Stimulated activated CD8-positive, alpha-beta memory T cell treated with anti-CD3 and anti-CD28 coated beads, Interleukin-4, amount 100 ng/mL, for 1 hour (primary cell): ENCODE measurements around the gene MAMDC2.
"Not testable (repeated sequence)": the region's sequence is repeated elsewhere in the genome, so short reads cannot be mapped to it uniquely, and the experiment has no call there.

Experiments used
- DNase-seq, 2 donors: peaks; one replicate each; pipeline ENCODE4 v3.0.0-alpha.2; 2020; ENCODE audit warnings: low read depth in 2 of 2, low spot score in 1 of 2

Gene MAMDC2

DNA sequence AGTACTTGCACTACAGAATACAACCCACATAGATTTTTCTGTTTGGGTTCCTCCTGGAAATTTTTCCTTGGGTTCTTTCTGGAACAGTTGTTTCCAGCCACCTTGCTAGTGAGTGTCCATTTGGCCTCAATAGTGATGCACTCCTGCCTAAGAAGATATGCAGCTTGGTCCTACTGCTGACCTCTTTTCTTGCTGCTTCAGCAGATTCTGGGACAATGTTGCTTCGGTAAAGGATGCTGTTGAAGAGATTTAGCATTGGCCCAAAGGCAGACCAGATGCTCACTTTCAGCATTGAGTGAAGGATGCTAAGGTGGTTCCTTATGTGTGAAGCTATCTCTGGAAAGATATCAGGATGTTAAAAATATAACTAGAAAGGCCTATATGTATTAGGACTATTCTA lies 128.9 kb downstream of the MAMDC2 start:
- no peak for DNase-seq

GRCh38 chr9:70177121-70177520 lies 133.5 kb downstream of the MAMDC2 start:
- no peak for DNase-seq

GRCh38 chr9:70192707-70193106 lies 149.1 kb downstream of the MAMDC2 start:
- DNase-seq = no peak

DNA sequence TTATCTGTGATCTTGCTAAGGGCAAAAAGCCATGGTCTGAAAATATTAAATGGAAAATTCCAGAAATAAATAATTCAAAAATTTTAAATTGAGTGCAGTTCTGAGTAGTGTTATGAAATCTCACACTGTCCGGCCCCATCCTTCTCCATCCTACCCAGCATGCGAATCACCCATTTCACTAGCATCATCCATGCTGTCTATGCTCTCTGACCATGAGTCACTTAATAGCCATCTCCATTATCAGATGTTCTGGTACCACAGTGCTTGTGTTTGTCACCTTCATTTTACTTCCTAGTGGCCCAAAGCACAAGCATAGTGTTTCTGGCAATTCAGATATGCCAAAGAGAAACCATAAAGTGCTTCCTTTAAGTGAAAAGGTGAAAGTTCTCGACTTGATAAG lies 151.8 kb downstream of the MAMDC2 start:
- DNase-seq = no peak

DNA sequence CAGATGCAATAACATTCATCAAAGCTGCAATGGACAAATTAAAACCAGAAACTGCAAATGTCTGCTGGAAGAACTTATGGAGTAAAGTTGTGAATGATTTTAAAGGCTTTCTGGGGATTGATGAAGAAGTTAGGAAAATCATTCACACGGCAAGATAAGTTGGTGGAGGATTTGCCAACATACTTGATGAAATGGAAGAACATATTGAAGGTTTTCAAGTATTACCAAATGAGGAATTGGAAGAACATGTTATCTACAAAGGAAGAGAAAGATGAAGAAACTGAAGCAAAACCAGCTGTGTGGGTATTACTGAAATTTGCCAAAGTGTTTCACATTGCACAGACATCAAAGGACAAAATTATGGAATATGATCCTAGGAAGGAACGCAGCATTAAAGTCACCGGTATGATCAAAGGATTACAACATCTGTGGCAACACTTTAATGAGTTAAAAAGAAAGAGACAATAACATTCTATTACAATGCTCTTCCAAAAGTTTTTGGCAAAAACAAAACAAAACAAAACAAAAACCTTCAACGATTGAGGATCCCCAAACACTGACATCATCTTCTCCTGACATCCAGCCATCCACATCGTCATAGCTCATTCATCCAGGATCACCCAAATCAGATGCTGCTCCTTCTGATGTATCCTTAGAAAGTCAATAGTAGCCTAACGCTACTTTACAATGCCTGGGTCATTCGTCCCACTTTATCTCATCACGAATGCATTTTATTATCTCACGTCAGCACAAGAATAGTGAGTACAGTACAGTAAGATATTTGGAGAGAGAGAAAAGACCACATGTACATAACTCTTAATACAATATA lies 153.8 kb downstream of the MAMDC2 start:
- no peak for DNase-seq

DNA sequence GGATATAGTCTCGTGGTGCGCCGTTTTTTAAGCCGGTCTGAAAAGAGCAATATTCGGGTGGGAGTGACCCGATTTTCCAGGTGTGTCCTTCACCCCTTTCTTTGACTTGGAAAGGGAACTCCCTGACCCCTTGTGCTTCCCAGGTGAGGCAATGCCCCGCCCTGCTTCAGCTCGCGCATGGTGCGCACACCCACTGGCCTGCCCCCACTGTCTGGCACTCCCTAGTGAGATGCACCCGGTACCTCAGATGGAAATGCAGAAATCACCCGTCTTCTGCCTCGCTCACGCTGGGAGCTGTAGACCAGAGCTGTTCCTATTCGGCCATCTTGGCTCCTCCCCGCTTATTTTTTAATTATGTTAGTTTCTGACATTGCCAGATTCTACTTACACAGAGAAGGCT lies 161.1 kb downstream of the MAMDC2 start:
- not testable (repeated sequence) for DNase-seq

GRCh38 chr9:70205366-70206020 lies 161.8 kb downstream of the MAMDC2 start:
- no peak for DNase-seq

DNA sequence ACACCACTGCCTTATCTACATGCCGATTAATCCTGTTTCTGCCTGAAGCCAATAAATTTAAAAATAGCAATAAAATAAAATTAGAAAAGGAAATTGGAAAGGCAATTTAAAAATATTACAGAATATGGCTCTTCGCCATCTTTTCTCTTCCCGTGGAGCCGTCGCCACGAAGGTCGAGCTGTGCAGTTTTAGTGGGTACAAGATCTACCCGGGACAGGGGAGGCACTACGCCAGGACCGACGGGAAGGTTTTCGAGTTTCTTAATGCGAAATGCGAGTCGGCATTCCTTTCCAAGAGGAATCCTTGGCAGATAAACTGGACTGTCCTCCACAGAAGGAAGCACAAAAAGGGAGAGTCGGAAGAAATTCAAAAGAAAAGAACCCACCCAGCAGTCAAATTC lies 173.4 kb downstream of the MAMDC2 start:
- DNase-seq = no peak

DNA sequence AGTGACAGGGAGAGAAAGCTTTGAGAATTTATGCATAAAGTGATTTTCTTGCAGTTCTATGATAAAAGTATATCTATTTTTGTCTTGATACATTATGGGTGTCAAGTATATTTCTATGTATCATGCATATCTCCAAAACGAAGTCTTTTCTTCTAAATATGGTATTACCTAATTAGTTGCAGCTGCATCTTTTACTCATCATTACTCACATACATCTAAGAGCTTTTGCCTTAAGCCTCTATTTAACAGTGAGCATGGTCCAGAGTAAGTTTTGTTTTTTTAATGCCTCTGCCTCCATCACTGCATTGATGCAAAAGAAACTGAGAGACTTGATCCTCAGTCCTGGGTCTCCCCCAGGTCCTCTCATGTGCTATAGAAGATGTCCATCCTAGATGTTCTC lies 175.1 kb downstream of the MAMDC2 start:
- DNase-seq = no peak

DNA sequence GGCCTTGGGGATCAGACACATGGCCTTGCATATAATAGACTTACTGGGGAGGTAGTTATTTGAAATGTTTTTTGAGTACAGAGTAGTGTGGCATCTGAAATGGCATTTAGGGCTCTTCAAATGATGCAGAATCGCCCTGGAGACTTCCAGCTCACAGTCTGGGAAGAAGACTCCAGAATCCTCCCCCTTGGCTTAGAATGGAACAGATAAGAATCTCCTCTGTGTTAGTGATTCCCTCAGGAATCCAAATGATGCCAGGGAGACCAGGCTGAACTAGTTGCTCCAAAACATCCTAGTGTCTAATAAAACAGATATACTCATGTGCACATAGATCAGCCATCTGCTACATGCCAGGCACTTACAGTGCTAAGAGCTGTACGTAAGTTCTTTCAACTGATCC lies 176.6 kb downstream of the MAMDC2 start:
- no peak for DNase-seq

- DNase-seq = no peak
Measured at GRCh38 chr9:70222354-70222753, 178.7 kb downstream of the MAMDC2 start.

- no peak for DNase-seq
Measured at GRCh38 chr9:70228118-70228517, 184.5 kb downstream of the MAMDC2 start.

- no peak for DNase-seq
Measured at GRCh38 chr9:70228611-70229010, 185.0 kb downstream of the MAMDC2 start.

DNA sequence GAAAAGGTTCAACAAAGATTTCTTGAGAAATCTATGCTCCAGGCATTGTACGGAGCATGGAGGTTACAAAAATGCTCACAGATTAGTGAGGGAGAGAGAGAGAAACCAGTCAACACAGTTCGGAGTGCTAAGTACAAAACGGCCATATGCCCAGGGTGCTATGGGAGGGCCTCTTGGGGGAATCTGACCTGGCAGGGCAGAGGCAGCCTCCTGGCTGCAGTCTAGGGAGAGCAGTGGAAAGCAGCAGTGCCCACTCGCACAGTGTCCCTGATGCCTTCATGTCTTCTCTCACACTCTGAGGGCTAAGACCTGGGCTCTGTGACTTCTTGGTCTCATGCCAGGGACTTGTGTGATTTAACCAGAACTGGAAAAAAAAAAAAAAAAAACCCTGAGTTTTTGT lies 185.4 kb downstream of the MAMDC2 start:
- DNase-seq = no peak

DNA sequence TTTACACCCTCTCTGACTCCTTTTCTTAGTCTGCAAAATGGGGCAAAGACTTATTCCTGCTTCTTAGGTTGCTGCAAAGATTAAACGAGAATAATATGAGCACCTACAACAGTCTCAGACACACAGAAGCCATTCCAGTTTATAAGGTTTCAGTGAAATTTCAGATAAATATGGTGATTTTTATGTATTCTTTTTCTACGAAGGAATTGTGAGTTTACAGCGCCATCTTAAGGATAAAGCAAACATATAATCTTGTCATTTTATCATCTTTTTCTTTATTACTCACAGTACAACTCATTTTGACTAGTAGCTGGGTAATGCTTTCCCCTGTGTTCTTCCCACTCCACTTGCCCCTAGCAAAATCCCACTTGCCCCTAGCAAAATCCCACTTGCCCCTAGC lies 185.9 kb downstream of the MAMDC2 start:
- no peak for DNase-seq

DNA sequence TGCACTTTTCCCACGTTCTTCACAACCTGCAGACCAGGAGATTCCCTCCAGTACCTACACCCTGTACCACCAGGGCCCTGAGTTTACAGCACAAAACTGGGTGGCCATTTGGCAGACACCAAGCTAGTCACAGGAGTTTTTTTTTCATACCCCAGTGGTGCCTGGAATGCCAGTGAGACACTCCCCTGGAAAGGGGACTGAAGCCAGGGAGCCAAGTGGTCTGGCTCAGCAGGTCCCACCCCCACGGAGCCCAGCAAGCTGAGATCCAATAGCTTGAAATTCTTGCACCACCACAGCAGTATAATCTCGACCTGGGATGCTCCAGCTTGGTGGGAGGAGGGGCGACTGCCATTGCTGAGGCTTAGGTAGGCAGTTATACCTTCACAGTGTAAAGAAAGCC lies 188.8 kb downstream of the MAMDC2 start:
- no peak for DNase-seq

GRCh38 chr9:70234208-70234607 lies 190.6 kb downstream of the MAMDC2 start:
- DNase-seq = not testable (repeated sequence)

DNA sequence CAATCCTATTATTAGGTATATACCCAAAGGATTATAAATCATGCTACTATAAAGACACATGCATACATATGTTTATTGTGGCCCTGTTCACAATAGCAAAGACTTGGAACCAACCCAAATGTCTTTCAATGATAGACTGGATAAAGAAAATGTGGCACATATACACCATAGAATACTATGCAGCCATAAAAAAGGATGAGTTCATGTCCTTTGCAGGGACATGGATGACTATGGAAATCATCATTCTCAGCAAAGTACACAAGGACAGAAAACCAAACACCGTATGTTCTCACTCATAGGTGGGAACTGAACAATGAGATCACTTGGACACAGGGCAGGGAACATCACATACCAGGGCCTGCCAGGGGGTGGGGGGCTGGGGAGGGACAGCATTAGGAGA lies 202.3 kb downstream of the MAMDC2 start:
- DNase-seq = not testable (repeated sequence)

DNA sequence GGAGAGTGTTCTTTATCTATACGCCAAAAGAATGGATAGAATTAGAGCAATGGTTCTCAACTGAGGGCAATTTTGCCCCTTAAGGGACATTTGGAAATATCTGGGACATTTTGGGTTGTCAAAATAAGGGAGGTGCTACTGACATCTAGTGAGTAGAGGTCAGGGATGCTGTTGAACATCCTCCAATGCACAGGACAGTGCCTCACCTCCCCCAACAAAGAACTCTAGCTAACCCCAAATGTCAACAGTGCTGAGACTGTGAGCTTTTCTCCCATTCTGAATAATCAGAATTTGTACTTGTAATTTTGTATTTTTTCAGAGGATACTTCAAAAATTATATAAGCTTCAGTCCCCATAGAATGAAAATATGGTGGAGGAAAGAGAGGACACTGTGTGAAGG lies 206.6 kb downstream of the MAMDC2 start:
- DNase-seq = no peak

- DNase-seq = no peak
Measured at GRCh38 chr9:70255486-70255885, 211.8 kb downstream of the MAMDC2 start.

- no peak for DNase-seq
Measured at GRCh38 chr9:70256123-70256551, 212.5 kb downstream of the MAMDC2 start.

DNA sequence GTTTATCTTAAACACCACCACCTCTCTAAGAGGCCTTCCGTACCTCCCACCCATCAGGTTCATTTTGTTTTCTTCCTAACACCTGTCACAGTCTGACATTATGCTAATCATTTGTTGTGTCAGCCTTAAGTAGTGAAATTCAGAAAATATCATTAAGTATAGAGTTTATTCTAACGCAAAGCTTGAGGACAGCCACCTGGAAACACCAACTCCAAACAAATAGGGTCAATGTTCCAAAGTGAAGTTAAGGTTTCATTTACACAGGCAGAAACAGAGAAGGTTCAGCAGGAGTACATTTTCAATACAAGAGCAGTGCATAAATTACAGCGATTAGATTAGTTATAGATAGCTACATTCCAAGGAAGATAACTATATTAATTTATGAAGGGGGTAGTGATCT lies 213.9 kb downstream of the MAMDC2 start:
- no peak for DNase-seq
